GM12878 (cell line): ENCODE results near the gene HIVEP2. TPM values are rescaled to one million over a fixed set of nuclear protein-coding genes. Genes with fewer than 3 reads are reported as not detected.

ENCODE experiments used
- ATAC-seq: fragments of 200-7000 bp; cut with Tn5 transposase; 3 replicates; pipeline ENCODE4 v1.9.1; 2020; ENCODE audit warnings: mild to moderate bottlenecking, moderate library complexity
- BruUV-seq: library from RNA; stranded (reverse); fragments of 400-500 nt; replicated peaks from 2 replicates; lab custom pipeline; 2021; lab: Mats Ljungman, UMichigan
- CTCF ChIA-PET: fragments of 300-600 bp; sonication (Branson Sonifier 250); formaldehyde crosslinking; extraction: SDS; loops from one replicate; lab custom pipeline; 2021; ENCODE audit warnings: inconsistent platforms; lab: Yijun Ruan, JAX
- POLR2A ChIA-PET: fragments of 350-600 bp; formaldehyde crosslinking; extraction: SDS; loops from one replicate; lab custom pipeline; 2021; ENCODE audit warnings: inconsistent platforms; lab: Charles Lee
- RAD21 ChIA-PET: fragments of 300-600 bp; sonication (Branson Sonifier 250); formaldehyde crosslinking; loops from one replicate; lab custom pipeline; 2023; ENCODE audit warnings: antibody characterized with exemption; ENCODE audit not compliant: unreplicated experiment; lab: Charles Lee
- SMC1A ChIA-PET: fragments of 300-600 bp; sonication (Branson Sonifier 250); formaldehyde crosslinking; loops from one replicate; lab custom pipeline; 2023; ENCODE audit not compliant: unreplicated experiment, uncharacterized antibody; lab: Charles Lee
- DNase-seq: peaks from one replicate; pipeline ENCODE4 v3.0.0-alpha.2; 2011; ENCODE audit warnings: low read depth, low spot score
- FAIRE-seq: peaks from 3 replicates; lab custom pipeline; 2011; peaks lifted over from hg19 to GRCh38; lab: Jason Lieb, UNC
- H2AFZ ChIP-seq: 2 replicates; pipeline ENCODE4 v1.6.0; 2011; ENCODE audit warnings: low read depth, low read length, control low read depth; ENCODE audit not compliant: control insufficient read depth
- H3K27ac ChIP-seq: 2 replicates; pipeline ENCODE4 v1.5.1; 2011; ENCODE audit warnings: control low read depth; ENCODE audit not compliant: control insufficient read depth, insufficient read depth
- H3K27me3 ChIP-seq, 2 experiments: replicated peaks in 1 of 2; 2 replicates each; pipeline versions ENCODE4 v1.6.0 to v1.6.1; 2011; ENCODE audit warnings: low read length in 1 of 2; ENCODE audit not compliant: control insufficient read depth in 2 of 2, insufficient read depth in 2 of 2
- H3K36me3 ChIP-seq, 2 experiments: 2 replicates each; pipeline ENCODE4 v1.5.1; 2011; ENCODE audit warnings: low read length in 1 of 2; ENCODE audit not compliant: control insufficient read depth in 2 of 2, insufficient read depth in 2 of 2
- H3K4me1 ChIP-seq: 2 replicates; pipeline ENCODE4 v1.6.1; 2011; ENCODE audit warnings: mild to moderate bottlenecking, low read length, moderate library complexity, mixed read lengths; ENCODE audit not compliant: control insufficient read depth, insufficient read depth
- H3K4me2 ChIP-seq: 2 replicates; pipeline ENCODE4 v1.6.0; 2011; ENCODE audit warnings: control low read depth; ENCODE audit not compliant: control insufficient read depth, insufficient read depth
- H3K4me3 ChIP-seq: fragments of 200-600 bp; sonication (generic); 2 replicates; pipeline ENCODE4 v1.5.1; 2016
- H3K79me2 ChIP-seq: 2 replicates; pipeline ENCODE4 v1.6.0; 2011; ENCODE audit warnings: low read length; ENCODE audit not compliant: control insufficient read depth, insufficient read depth
- H3K9ac ChIP-seq: 2 replicates; pipeline ENCODE4 v1.8.0; 2011; ENCODE audit warnings: low read length, control low read depth, mixed read lengths; ENCODE audit not compliant: control insufficient read depth, insufficient read depth
- H3K9me3 ChIP-seq: replicated peaks from 3 replicates; pipeline ENCODE4 v1.5.1; 2011; ENCODE audit warnings: mild to moderate bottlenecking, low read length; ENCODE audit not compliant: control insufficient read depth, insufficient read depth
- H4K20me1 ChIP-seq: 2 replicates; pipeline ENCODE4 v1.6.0; 2011; ENCODE audit not compliant: control insufficient read depth, insufficient read depth
- E2F8 ChIP-seq: fragments of 450-650 bp; IDR thresholded peaks from 2 replicates; pipeline ENCODE4 v1.6.1; 2018; ENCODE audit warnings: mild to moderate bottlenecking, low read depth, moderate library complexity; ENCODE audit not compliant: partially characterized antibody
- POLR2AphosphoS5 ChIP-seq: IDR thresholded peaks from 2 replicates; pipeline ENCODE4 v1.6.1; 2011; ENCODE audit warnings: mild to moderate bottlenecking, low read length, inconsistent platforms
- SMAD5 ChIP-seq: IDR thresholded peaks from 2 replicates; pipeline ENCODE4 v1.6.1; 2016; ENCODE audit warnings: antibody characterized with exemption, low read depth
- WGBS: methylation state at CpG from one replicate; pipeline ENCODE4 v1.1.6; 2016; ENCODE audit warnings: low lambda C conversion rate; ENCODE audit not compliant: insufficient replicate concordance, insufficient coverage; ENCODE audit errors: missing lambda C conversion rate; 5-methylcytosine and 5-hydroxymethylcytosine counted together
- in situ Hi-C: fragments of 300-500 bp; cut with MboI; formaldehyde crosslinking; loops from 9 replicates; pipeline ENCODE4 v1.14.3; 2018; ENCODE audit warnings: mixed read lengths
- intact Hi-C: fragments of 100-400 bp; cut with micrococcal nuclease; formaldehyde crosslinking; loops from one replicate; pipeline ENCODE4 v1.14.2; 2022; ENCODE audit not compliant: unreplicated experiment
- polyA plus RNA-seq, 11 experiments: library from polyadenylated mRNA; depleted of rRNA in 4 of 11; unstranded in 6 of 11; stranded (reverse) in 5 of 11; fragments of >200 nt; fragmentation: Nextera tagmentation in 4 of 11; fragmentation: Illumina TruSeq in 1 of 11; extraction: Ambion mirVana in 4 of 11; extraction: Trizol in 1 of 11; gene quantifications; 1 replicate in 1 of 11; 2 replicates in 10 of 11; pipeline versions ENCODE4 v1.2.1 to v1.2.3, GENCODE V29; 2011 to 2016; ENCODE audit warnings: inconsistent platforms in 2 of 11, missing spikeins in 2 of 11, low read depth in 1 of 11
- total RNA-seq, 4 experiments: library from RNA; depleted of rRNA in 3 of 4; stranded (reverse); fragments of >200 nt in 3 of 4; fragmentation: Illumina TruSeq in 1 of 4; extraction: Trizol in 1 of 4; gene quantifications; 2 replicates each; pipeline versions ENCODE4 v1.2.1 to v1.2.3, GENCODE V29; 2013 to 2021

HIVEP2 gene
- total and polyA plus RNA-seq, 10 of the 15 experiments (the other 5 are each of a cell fraction or from before 2014, with no cell fraction given): 1.2 to 15.7 (median 10.2) TPM

DNA sequence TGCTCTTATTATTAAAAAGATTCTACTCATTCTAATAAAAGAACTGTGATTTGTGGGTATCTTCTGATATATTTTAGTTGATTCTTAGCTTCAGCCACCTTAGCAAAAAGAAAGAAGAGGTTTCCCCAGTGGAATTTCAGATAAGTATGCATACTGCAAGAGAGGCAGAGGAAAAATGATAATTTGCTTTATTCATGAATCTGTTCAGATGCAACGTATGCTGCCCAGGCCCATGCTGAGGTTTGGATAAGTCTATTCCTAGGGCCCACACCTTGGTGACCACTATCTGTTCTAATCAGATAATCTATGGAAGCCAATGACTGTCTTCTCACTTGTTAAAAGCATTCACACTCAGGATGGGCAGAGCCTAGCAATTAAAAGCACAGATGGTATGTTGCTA, 194.0 kb downstream of the HIVEP2 start:
- in situ Hi-C loops (no loop called here), intact Hi-C loops (no loop called here)
- no peak overlapping the region for H3K4me3 ChIP-seq
- peaks cover 6 to 8% of the 10 kb centered on the region in 2 experiments; a peak in 3 of 4 replicates for H3K36me3 ChIP-seq
- no peaks in the 10 kb centered on the region for H3K9me3 ChIP-seq
- no peak for ATAC-seq
- ChIA-PET RAD21 (interaction anchor here (1.2 kb wide), 1 partner anchor 191 kb away, joined by 3 read pairs; no protein-coding TSS in a partner anchor), SMC1A (interaction anchor here (0.7 to 6.6 kb wide), 5 partner anchors 12 to 135 kb away, joined by 3 to 33 read pairs (median 3); no protein-coding TSS in a partner anchor), CTCF (interaction anchor here (0.7 to 3.3 kb wide), 2 partner anchors 14 to 75 kb away, joined by 3 to 16 read pairs; no protein-coding TSS in a partner anchor), POLR2A (no interaction called here)
- no peak overlapping the region for H3K27ac ChIP-seq
- H3K4me2 ChIP-seq: no peak overlapping the region
- no peak overlapping the region for H3K9ac ChIP-seq
- WGBS: 42% methylated on average over 1 of the region's 1 CpG
- H2AFZ ChIP-seq: no peak overlapping the region
- no peaks in the 10 kb centered on the region for H4K20me1 ChIP-seq
- BruUV-seq: no TSS peak
- FAIRE-seq: no peak
- no peaks in the 10 kb centered on the region for H3K79me2 ChIP-seq
- no peak for DNase-seq
- no peaks in the 10 kb centered on the region for H3K27me3 ChIP-seq
- TF ChIP-seq SMAD5 (no peak), POLR2AphosphoS5 (0 out of 2 replicates have a peak, but pooled peaks have one; percentile 8), E2F8 (no peak)
- no peaks in the 10 kb centered on the region for H3K4me1 ChIP-seq
